Adipose tissue (tissue), 3 donors: Measurements from ENCODE around the gene ADARB2. TPM values are rescaled to one million over a fixed set of nuclear protein-coding genes. Genes with fewer than 3 reads are reported as not detected.

Experiments used
- H3K27ac ChIP-seq: one replicate; pipeline ENCODE4 v1.5.1; 2013; ENCODE audit warnings: low read depth, low read length
- WGBS, 3 donors: extraction: QIAGEN DNeasy Blood & Tissue Kit; methylation state at CpG; one replicate each; pipeline ENCODE4 v1.1.7; 2013; 5-methylcytosine and 5-hydroxymethylcytosine counted together
- polyA plus RNA-seq, 3 donors: library from polyadenylated mRNA; stranded (reverse); fragments of 200-250 nt; gene quantifications; one replicate each; pipeline ENCODE4 v1.2.3, GENCODE V29; 2013
- donor health status: healthy with polysubstance abuse.
- donor health status: Bipolar disorder and iron deficiency.
- donor health status: healthy.

ADARB2 gene
- polyA plus RNA-seq, 3 donors, result 0.31 to 1.9 (median 0.56) TPM

DNA sequence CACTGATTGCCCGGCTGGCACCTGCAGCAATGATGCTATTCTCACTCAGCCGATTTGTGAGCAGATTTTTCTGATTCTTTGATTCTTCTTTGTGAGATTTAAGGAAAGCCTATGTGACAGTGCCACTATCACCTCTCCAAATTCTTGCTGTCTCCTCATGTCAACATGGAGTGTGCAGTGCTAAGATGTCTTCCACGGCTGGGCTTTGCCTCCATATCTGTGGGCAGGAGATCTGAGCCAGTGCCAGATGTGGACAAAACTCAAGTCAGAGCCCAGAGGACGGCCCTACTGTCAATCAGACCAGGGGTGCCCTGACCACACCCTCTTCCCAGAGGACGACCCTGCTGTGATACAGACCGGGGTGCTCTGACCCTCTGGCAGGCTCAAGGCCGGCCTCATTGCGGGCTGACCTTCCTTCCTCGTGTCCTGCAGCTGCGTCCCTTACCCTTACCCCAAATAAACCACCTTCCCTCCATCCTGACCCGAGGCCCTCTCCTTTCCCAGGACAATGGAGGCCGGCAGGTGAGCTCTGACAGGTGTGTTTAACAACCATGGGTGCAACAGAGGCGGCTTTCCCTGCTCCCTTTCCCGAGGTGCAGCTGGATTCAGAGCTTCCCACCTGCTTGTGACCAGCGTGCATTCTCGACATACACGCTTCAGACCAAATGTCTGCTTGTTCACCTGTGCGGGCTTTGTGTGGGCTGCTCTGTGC lies 221.4 kb downstream of the ADARB2 start:
- WGBS, 3 donors, result 66 to 85% (median 82%) methylated on average over 18 of the region's 18 CpGs

DNA sequence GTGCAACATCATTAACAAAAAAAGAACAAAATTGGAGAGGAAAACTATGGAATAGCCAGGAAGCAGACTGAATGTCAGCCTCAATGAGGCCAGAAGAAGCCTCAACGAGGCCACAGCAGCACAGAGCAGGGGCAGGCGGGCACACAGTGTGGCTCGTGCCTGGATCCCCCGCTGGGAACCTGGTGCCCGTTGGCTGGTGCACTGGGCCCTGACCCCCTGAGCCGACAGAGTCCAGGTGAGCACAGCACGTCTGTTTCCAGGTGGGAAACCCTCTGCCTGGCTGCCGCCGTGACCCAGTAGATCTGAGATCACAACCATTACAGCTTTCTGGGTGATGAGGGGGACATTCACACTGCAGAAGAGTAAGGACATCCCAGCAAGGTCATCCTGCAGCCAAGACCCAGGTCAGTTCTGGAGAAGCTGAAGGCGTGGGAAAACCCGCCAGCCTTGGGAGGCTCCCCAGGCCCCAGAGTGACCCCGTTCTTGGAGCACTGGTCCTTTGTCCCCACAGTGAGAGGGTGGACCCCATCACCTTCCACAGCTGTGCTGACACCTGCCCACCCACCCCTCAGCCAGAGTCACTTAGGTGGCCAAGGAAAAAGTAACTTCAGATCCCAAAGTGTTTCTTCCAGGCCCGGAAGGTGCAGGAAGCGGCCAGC lies 222.1 kb downstream of the ADARB2 start:
- 85 to 95% (median 91%) methylated on average over 14 of the region's 14 CpGs for WGBS, 3 donors
- no peak overlapping the region for H3K27ac ChIP-seq

More for the DNA sequence above, 221.4 kb downstream of the ADARB2 start:
- no peak overlapping the region for H3K27ac ChIP-seq

DNA sequence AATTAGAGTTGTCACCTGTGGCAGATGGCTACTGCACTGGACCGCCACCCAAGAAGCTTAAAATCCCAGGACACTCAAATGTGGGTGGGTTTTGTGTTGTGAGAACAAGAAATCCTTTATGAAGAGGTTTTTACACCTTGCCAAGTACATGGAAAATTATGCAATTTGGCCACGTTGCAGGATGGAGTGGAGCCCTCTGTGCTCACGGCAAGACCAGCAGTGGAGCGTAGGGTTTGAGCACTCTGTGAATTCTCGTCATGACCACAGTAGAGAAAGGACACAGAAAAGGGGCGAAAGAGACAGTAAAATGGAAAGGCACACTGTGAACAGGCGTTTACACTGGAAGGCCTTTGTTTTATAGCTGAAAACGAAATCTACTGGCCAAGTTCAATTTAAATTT lies 222.6 kb downstream of the ADARB2 start:
- 75 to 81% (median 77%) methylated on average over 8 of the region's 8 CpGs for WGBS, 3 donors
- H3K27ac ChIP-seq, result no peak overlapping the region

DNA sequence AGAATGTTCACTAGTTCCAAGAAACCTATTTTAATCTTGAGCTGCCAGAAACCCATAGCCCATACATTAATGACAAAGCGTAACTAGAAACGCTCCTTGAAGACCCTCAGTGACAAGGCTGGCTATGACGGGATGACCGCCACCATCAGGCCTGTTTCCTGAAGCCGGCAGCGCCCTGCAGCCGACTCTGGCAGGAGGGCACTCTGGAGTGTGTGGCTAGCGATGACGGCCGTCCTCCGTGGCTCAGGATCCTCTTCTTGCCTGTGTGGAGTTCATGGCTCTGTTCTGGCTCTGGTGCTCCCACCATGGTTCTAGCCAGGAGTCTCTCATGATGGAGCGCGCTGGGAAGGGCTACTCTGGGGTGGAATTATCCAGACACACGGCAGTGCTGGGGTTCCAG lies 224.1 kb downstream of the ADARB2 start:
- WGBS, 3 donors, result 85 to 88% (median 88%) methylated on average over 14 of the region's 14 CpGs
- H3K27ac ChIP-seq, result no peak overlapping the region

DNA sequence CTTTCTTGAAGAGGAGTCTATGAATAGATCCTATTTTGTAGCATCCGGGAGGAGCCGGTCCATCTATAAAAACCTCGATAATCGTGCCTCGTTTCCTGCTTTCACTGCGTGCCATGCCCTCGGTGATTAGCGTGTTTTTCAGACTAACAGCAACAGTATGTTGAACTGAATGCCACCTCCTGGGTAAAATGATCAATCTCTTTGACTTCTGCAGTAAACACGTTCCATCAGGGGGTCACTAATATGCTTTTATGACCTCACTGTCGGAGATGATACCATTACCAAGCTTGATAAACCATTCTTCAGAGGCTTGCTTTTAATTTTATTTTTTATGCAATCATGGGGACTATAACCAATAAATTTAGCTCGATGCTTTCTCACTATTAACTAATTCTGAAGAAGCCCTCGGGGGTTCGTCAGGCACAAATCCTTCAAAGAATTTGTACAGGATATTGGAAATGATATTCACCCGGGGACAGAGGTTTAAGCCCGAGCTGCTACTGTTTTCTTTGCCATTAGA lies 228.3 kb downstream of the ADARB2 start:
- WGBS, 3 donors, result 46 to 67% (median 58%) methylated on average over 15 of the region's 15 CpGs
- H3K27ac ChIP-seq, result no peak overlapping the region

DNA sequence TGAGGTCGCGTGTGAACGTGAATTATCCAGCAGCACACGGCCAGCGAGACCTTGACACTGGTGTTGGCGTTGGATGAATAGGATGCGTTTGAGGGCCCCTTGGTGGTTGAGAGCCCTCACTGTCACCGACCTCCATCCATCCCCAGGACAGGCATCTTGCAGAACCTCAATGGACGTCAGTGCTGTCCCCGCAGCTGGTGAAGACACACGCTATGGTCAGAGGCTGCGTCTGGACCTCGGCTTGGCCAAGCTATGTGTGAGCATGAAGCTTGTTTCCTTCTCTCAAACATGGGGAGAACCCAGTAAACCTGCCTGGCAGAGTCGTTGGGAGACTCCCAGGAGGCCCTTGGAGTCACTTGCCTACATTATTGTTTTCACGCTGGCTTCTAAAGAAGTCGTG lies 229.2 kb downstream of the ADARB2 start:
- WGBS, 3 donors, result 83 to 90% (median 89%) methylated on average over 16 of the region's 16 CpGs
- H3K27ac ChIP-seq, result no peak overlapping the region

DNA sequence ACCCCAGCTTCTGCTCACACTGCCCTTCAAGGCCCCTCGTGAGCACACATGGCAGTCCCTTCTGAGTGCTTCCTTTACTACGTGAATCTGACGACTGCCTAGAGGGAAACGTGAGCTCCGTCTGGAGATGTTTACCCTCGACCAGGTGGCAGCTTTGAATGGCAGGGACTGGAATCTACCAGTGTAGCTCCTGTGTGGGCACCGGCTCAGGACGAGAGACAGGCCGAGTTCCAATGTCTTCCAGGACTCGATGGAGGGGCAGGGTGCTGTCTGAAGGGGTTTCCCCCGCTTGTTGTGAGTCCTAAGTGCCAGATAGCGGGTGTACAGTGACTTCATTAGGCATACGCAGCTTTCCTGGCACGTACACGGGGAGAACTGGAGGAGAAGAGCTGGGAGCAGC lies 229.9 kb downstream of the ADARB2 start:
- 69 to 79% (median 78%) methylated on average over 15 of the region's 15 CpGs for WGBS, 3 donors
- H3K27ac ChIP-seq, result no peak overlapping the region

DNA sequence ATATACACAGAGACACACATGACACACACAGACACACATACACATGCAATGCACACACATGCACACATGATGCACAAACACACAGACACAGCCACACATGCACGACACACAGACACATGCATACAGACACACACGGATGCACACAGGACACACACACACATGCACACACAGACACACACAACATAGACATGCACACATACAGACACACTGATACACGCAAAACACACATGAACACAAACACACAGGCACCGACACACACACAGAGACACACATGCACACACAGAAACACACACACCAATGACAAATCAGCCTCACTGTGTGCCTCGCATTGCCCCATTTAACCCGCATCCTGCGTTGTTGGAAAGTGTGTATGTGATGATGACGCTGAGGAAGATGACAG lies 232.4 kb downstream of the ADARB2 start:
- no peak overlapping the region for H3K27ac ChIP-seq
- 89 to 95% (median 92%) methylated on average over 8 of the region's 8 CpGs for WGBS, 3 donors

DNA sequence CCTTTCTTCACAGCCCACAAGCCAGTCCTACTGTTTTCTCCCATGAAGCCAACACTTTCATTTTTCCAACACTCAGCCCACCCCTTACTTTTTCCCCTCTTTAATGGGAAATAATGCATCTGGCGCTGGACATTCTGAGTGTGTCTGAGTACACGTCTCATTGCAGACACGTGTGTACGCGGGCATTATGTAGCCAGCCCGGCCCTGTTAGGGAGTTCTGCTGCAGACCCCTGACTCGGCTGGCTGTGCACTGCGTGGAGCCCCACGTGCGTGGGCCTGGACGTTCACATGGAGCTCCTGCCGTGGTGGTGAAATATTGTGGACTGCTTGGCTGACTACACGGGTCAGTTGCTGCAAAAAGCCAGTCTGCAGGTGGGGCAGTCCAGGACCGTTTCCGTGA lies 233.0 kb downstream of the ADARB2 start:
- H3K27ac ChIP-seq, result no peak overlapping the region
- 81 to 87% (median 85%) methylated on average over 15 of the region's 15 CpGs for WGBS, 3 donors

DNA sequence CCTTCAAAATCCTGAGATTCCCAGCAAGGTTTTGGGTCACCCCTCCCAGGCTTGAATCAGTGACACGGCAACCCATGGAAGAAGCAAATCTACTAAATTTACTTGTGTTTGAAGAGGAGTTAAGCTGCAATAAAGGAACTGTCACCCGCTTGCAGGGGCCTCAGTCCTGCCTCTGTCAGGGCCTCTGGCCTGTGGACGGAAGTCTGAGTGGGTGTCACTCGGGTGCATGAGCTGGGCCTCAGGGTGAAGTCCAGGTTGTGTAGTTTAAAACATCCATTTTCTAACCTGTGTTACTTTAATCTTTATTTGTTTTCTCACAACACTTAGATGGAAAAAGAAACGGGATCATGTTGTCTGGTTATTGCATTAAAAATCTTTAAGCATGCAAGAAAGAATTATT lies 234.9 kb downstream of the ADARB2 start:
- 71 to 75% (median 71%) methylated on average over 5 of the region's 5 CpGs for WGBS, 3 donors
- H3K27ac ChIP-seq, result no peak overlapping the region

DNA sequence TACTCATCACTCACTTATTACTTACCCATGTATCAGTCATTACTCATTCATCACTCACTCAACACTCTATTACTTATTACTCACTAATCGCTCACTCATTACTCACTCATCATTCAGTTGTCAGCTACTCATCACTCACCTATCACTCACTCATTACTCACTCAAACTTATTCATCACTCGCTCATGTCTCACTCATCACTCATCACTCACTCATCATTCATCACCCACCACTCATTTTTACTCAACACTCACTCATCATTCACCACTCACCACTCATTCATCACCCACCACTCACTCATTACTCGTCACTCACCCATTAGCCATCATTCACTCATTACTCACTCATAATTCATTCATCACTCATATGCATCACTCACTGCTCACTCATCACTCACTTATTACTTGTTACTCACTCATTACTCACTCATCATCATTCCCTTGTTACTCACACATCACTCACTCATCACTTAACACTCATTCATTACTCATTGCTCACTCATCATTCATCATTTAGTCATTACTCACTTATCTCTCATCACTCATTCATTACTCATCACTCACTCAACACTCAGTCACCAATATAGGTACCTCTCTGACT lies 237.9 kb downstream of the ADARB2 start:
- H3K27ac ChIP-seq, result no peak overlapping the region
- 74 to 95% (median 89%) methylated on average over 3 of the region's 3 CpGs for WGBS, 3 donors

DNA sequence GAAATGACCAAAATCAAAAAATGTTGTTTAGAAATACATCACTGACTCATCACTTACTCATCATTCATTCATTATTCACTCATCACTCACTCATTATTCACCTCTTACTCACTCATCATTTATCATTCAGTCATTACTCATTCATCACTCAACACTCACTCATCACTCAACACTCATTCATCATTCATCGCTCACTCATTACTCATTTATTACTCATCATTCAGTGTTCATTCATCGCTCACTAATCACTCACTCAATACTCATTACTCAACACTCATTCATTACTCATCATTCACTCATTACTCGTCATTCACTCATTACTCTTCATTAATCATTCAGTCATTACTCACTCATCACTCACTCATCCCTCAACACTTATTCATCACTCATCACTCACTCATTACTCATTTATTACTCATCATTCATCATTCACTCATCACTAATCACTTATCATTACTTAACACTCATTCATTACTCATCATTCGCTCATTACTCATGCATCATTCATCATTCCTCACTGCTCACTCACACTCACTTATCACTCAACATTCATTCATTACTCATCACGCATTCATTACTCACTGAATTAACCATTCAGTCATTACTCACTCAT lies 238.5 kb downstream of the ADARB2 start:
- WGBS, 3 donors, result 83 to 90% (median 90%) methylated on average over 5 of the region's 5 CpGs
- no peak overlapping the region for H3K27ac ChIP-seq

DNA sequence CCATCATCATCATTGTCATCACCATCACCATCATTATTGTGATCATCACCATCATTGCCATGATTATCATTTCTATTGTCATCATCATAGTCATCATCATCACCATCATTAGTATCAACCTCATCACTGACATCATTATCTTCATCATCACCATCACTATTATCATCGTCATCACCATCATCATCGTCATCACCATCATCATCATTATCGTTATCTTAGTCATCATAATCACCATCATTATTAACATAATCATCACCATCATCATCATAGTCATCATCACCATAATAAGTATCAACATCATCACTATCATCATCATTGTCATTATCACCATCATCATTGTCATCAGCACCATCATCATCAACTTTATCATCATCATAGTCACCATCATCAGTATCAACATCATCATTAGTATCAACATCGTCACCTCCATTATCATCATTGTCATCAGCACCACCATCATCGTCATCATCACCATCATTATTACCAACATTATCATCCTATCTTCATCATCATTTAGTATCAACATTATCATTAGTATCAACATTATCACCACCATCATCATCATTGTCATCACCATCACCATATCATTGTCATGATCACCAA lies 241.3 kb downstream of the ADARB2 start:
- 93 to 98% (median 94%) methylated on average over 5 of the region's 5 CpGs for WGBS, 3 donors
- no peak overlapping the region for H3K27ac ChIP-seq

DNA sequence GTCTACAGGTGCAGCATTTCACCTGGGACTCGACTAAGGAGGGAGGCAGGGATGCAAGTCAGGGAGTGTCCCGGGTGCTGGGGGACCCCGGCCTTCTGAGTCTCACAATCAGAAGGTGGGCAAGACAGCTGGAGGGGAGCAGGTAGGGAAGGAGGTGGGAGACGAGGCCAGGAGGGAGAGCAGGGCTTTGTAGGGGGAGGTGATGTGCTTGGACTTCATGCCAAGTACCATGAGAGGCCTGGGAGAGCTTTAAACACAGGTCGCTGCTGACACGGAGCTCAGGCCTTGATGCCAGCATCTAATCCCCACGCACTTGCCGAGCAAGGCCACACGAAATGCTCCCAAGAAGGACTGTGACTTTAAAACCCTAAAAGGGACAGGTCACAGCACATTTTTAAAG lies 244.7 kb downstream of the ADARB2 start:
- no peak overlapping the region for H3K27ac ChIP-seq
- 69 to 85% (median 75%) methylated on average over 9 of the region's 9 CpGs for WGBS, 3 donors

DNA sequence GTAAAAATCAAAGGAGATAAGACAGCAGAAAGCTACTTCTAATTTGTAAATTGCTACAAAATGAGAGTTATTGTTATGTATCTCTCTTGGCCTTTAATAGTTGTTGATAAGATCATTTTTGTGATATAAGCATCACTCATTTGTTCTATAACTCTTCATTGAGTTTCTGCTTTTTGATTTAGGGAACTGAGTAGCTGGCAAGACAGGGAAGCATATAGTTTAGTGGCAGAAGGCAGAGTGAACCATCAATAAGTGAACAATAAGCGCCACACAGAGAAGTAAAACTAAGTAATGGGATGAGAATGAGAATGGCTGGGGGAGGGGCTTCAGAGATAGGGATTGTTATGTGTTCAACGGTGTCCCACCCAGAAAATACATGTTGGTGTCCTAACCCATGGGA lies 245.4 kb downstream of the ADARB2 start:
- whole genome bisulfite sequencing, 3 donors, result 80 to 93% (median 86%) methylated on average over 2 of the region's 2 CpGs

DNA sequence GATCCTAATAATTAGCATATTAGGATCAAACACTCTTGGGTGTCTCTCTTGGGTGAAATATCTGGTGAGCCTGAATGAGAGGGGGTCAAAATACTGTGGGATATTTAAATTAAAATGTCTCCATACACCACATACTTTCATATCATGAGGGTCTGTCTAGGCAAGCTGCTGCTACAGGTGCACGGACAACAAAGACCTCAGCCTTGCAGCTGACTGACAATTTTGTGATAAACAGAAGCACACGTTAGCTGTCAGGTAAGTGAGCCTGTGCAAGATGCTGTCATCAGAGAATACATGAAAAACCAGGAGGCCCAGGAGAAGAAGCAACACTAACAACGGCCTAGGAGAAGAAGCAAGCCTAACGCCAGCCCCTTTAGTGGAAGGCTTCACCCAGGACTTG lies 247.5 kb downstream of the ADARB2 start:
- H3K27ac ChIP-seq, result no peak overlapping the region
- WGBS, 3 donors, result 81 to 87% (median 84%) methylated on average over 4 of the region's 4 CpGs

More for the DNA sequence above, 245.4 kb downstream of the ADARB2 start:
- no peak overlapping the region for H3K27ac ChIP-seq

DNA sequence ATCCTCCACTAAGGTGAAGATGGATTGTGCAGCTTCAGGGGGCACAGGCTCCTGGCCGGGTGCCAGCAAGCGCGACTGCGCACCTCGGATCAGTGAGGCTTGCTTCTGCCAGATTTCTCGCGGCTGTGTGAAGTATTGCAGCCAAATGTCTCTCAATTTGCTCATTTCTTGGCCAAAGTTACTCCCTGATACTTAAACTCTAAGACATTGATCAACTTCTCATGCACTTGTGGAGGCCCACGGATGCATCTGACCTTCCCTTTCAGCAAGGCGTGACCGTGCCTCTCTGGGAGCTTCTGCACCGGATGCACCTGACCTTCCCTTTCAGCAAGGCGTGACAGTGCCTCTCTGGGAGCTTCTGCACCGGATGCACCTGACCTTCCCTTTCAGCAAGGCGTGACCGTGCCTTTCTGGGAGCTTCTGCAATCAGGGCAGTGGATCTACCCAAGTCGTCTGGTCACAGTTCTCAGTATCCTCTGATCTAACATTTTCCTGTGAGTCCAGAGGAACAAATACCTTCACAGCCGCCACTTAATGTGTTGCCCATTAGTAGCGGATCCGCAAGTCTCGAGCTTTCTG lies 248.3 kb downstream of the ADARB2 start:
- no peak overlapping the region for H3K27ac ChIP-seq
- WGBS, 3 donors, result 70 to 72% (median 71%) methylated on average over 20 of the region's 20 CpGs
